ENCODE data around the gene TSC22D4.
"Not testable (repeated sequence)": the region's sequence is repeated elsewhere in the genome, so short reads cannot be mapped to it uniquely, and the experiment has no call there.

The TSC22D4 gene

DNA sequence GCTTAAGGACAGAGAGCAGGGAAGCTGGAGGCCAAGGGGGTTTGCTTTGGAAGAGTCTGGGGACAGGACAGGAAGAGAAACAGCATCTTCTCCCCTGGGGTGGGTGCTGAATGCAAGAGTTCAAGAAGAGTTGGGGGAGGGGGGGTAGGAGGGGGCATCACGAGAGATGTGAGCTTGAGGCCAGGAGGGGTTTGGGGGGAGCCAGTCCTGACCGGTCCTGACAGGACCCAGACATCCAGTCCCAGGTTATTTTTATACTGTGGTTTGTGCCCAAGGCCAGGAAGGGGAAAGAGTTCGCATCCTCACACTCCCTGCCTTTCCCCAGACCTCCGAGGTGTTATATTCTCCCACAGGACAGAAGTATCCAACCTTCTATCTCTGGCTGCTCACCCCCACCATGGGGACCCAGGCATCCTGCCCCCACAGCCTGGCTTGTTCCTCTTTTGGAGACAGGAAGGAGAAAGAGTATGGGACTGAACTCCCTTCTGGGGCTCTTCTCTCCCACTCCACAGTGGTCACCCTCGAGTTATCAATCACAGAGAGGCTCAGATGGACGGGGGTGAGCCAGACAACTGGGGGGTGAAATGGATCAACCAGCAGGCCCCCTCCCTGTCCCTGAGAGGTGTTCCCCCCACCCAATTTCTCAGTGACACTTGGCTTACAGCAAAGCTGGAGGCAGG is 2.8 kb downstream of the TSC22D4 start:
- DNase-seq (ENCODE audit: extremely low read depth in 1 of 2, low read depth in 1 of 2): no peak

DNA sequence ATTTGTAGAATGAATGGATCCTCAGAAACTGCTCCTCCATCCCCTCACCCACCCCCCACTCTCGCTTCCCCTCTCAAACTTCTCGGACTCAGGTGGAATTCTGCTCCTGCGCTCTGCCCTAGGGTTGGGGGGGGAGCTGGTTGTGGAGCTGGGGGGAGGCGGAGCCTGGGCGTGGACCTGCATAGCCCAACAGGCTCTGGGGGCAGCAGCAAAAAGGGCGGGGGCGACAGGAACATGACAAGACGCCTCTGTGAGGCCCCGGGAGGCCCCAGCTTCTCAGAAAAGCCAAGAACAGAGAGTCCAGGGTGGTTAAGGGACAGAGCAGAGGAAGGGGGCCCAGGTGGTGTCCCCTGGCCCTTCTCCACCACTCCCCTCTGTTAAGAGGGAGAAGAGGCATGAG is 3.5 kb downstream of the TSC22D4 start:
- no peak for DNase-seq (ENCODE audit: extremely low read depth in 1 of 2, low read depth in 1 of 2)

GRCh38 chr7:100472854-100473499 is 6.0 kb downstream of the TSC22D4 start:
- no peak for DNase-seq (ENCODE audit: extremely low read depth in 1 of 2, low read depth in 1 of 2)

GRCh38 chr7:100472121-100472851 is 6.7 kb downstream of the TSC22D4 start:
- no peak for DNase-seq (ENCODE audit: extremely low read depth in 1 of 2, low read depth in 1 of 2)

DNA sequence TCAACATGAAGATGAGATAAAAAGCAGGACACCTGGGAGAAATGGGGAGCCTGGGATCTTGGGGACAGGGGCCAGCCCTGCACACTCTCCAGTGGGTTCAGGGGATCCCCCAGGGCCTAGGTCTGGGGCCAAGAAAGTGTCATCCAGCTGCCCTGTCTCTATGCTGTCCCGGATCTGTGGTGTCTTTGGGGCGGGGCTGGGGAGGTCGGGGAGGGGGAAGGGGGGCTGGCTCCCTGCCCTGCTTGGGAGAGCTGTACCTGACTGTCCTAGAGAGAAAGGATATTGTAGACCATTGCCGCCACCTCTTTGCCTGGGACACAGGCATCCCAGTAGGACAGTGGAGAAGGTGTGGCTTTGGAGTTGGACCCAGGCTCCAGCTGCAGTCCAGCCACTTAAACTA is 8.0 kb downstream of the TSC22D4 start:
- no peak for DNase-seq (ENCODE audit: extremely low read depth in 1 of 2, low read depth in 1 of 2)

DNA sequence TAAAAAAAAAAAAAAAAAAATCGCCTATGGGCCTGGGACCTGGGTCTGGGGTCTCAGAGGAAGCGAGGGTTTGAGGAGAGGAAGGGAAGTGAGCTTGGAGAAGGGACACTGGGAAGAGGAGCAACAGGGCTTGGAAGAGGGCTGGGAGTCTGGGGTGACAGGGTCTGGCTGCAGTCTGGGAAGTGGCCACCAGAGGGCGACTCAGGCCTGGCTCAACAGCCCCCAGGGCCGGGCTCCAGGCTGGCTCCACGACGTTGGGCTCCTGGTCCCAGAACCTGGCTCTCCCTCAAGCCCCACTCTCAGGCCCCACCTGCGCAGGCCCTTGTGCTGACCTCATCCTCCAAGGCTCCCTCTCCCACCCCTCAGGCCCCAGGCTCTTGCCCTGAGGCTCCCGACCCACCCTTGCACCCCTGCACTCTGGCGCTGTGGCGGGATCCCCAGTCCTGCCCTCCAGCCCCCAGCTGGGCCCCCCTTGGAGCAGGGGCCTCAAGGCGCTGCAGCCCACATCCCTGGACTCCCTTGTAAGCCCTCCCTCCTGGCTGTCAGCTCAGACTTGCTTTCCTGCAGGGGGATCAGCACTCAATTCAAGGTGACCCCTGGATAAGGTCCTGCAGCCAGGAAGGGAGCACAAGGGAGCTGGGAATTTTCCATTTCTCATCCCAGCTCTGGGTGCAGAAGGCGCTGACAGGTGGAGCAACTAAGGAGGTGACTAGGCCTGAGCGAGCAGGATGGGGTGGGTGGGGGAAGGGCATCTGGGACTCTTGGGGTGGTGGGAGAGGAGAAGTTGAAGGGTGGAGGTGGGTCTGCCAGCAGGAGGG is 9.6 kb downstream of the TSC22D4 start:
- peak; percentile 56 to 60 for DNase-seq (ENCODE audit: extremely low read depth in 1 of 2, low read depth in 1 of 2)

DNA sequence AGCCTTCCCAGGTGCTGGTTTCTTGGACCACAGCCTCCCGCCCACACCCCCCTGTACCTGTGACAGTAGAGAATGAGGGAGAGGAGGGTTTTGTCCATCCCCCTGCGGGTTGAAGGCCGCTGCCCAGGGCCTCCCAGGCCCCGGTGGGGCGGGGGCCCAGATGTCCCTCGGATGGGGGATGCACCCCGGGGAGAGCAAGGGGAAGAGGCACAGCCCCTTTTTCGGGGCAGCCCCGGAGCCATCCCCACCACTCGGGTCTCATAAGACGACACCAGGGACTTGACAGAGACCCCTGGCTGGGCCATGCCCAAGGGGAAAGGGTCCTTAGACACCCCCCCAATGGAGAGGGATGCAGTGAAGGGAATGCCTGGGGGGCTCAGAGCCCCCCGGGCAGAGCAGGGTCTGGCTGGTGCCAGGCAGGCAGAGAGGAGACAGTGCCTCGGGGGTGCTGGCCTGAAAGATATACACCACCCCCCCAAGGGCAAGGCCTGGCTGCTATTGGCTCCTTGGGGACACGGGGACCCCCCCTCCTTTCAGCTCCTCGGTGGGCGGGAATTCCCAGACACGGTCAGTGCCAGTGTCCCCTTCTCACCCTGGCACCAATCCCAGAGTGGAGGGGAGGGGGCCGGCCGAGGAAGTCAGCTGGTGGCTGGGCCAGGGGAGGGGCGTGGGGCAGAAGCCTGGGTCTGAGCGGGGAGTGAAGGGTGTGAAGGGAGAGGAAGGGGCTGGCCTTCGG is 11.2 kb downstream of the TSC22D4 start:
- no peak for DNase-seq (ENCODE audit: extremely low read depth in 1 of 2, low read depth in 1 of 2)

GRCh38 chr7:100466653-100467605 is 12.1 kb downstream of the TSC22D4 start:
- DNase-seq (ENCODE audit: extremely low read depth in 1 of 2, low read depth in 1 of 2): no peak

- DNase-seq (ENCODE audit: extremely low read depth in 1 of 2, low read depth in 1 of 2): no peak
Measured at GRCh38 chr7:100465702-100466311, 13.2 kb downstream of the TSC22D4 start.

DNA sequence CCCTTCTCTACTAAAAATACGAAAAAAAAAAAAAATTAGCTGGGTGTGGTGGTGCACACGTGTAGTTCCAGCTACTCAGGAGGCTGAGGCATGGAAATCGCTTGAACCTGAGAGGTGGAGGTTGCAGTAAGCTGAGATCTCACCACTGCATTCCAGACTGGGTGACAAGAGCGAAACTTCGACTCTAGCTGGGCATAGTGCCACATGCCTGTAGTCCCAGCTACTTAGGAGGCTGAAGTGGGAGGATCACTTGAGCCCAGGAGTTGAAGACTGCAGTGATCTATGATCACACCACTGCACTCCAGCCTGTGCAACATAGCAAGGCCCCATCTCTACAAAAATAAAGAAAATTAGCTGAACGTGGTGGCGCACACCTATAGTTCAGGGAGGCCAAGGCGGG is 13.7 kb downstream of the TSC22D4 start:
- DNase-seq (ENCODE audit: extremely low read depth in 1 of 2, low read depth in 1 of 2): no peak

DNA sequence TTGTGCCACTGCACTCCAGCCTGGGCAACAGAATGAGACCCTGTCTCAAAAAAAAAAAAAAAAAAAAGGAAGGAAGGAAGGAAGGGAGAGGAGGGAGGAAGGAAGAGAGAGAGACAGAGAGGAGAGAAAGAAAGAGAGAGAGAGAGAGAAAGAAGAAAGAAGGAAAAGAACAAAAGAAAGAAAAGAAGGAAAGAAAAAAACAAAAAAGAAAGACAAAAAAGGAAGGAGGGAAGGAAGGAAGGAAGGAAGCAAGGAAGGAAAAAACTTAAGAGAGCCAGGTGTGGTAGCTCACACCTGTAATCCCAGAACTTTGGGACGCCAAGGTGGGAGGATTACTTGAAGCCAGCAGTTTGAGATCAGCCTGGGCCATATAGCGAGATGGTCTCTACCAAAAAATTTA is 14.2 kb downstream of the TSC22D4 start:
- no peak for DNase-seq (ENCODE audit: extremely low read depth in 1 of 2, low read depth in 1 of 2)

DNA sequence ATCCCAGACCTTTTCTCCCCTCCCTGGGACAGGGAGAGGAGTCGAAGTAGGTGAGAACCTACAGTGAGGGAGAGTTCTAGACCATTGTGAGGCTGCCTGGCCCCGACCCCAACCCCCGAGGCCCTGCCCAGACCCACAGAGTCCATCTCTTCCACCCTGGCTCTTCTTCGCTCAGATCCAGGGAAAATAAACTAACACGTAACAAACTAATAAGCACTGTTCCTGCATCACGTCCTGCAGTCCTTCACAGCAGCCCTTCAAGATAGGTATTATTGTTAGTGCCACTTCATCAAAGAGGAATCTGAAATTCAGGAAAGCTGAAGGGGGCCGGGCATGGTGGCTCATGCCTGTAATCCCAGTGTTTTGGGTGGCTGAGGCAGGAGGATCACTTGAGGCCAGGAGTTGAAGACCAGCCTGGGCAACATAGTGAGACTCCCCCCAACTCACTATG is 14.8 kb downstream of the TSC22D4 start, which contains the start of gene SPACDR:
SPACDR (minus strand) TSS at position 51 of the 451 bp plus-strand sequence. CDS start 235 bp downstream, outside the sequence.
- no peak for DNase-seq (ENCODE audit: extremely low read depth in 1 of 2, low read depth in 1 of 2)

DNA sequence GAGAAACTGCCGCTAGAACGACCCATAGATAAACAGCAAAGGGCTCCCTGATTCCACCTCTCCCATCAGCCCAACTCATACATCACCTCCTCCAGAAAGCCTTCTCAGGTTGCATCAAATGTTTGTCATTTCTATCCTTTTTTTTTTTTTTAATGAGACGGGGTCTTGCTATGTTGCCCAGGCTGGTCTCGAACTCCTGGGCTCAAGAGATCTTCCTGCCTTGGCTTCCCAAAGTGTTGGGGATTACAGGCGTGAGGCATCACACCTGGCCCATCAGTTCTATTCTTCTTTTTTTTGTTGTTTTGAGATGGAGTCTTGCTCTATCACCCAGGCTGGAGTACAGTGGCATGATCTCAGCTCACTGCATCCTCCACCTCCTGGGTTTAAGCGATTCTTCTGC is 22.0 kb downstream of the TSC22D4 start:
- no peak for DNase-seq (ENCODE audit: extremely low read depth in 1 of 2, low read depth in 1 of 2)

- no peak for DNase-seq (ENCODE audit: extremely low read depth in 1 of 2, low read depth in 1 of 2)
Measured at GRCh38 chr7:100456562-100456961, 22.5 kb downstream of the TSC22D4 start.

- DNase-seq (ENCODE audit: extremely low read depth in 1 of 2, low read depth in 1 of 2): no peak
Measured at GRCh38 chr7:100455206-100455605, 23.8 kb downstream of the TSC22D4 start.

GRCh38 chr7:100453854-100454253 is 25.2 kb downstream of the TSC22D4 start:
- not testable (repeated sequence) for DNase-seq (ENCODE audit: extremely low read depth in 1 of 2, low read depth in 1 of 2)

DNA sequence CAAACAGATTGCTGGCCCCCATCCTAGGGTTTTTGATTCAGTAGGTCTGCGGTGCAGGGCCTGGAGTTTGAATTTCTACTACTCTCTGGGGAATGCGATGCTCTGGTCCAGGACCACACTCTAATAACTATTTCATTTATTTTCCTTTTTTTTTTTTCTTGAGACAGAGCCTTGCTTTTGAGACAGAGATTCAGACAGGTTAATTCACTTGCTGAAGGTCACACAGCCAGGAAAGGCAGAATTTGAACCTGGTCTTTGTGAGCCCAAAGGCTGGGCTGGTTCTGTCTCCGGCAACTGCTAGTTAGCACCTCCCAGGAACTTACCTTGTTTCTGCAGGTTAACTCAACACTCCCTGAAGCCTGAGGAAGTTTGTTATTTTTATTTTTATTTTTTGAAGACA is 26.5 kb downstream of the TSC22D4 start:
- no peak for DNase-seq (ENCODE audit: extremely low read depth in 1 of 2, low read depth in 1 of 2)

- DNase-seq (ENCODE audit: extremely low read depth in 1 of 2, low read depth in 1 of 2): no peak
Measured at GRCh38 chr7:100449190-100449795, 29.7 kb downstream of the TSC22D4 start.

Measured in stimulated activated CD8-positive, alpha-beta memory T cell treated with anti-CD3 and anti-CD28 coated beads, Interleukin-7, amount 100 ng/mL, for 48 hours (primary cell).